ENCODE results near the gene MPZL1.

MPZL1 gene

DNA sequence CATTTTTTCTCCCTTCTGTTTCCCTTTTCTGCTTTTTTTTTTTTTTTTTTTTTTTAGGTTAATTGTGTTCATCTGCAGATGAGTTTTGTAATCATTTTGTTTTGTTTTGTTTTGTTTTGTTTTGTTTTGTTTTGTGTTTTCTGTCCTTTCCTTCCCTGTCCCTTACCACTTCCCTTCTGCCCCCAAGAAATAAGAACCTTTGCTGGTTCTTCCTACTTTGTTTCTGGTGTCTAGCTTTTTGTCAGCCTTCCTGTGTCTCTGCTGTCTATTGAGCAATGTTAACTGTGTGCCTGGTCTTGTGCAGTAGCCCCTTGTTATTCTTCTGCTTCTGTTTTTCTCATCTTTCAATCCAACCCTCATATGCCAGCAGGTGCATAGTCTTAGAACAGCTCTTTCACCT lies 46.0 kb downstream of the MPZL1 start:
- Mint-ChIP-seq H3K36me3 (ENCODE audit: low read depth) (peaks cover 57% of the 10 kb centered on the region), H3K4me1 (no peaks in the 10 kb centered on the region), H3K27me3 (ENCODE audit: low read depth, poor library complexity) (no peaks in the 10 kb centered on the region), H3K27ac (no peak overlapping the region), H3K9me3 (peaks cover 11% of the 10 kb centered on the region), H3K4me3 (no peak overlapping the region)
- TF ChIP-seq, protein P1, sequence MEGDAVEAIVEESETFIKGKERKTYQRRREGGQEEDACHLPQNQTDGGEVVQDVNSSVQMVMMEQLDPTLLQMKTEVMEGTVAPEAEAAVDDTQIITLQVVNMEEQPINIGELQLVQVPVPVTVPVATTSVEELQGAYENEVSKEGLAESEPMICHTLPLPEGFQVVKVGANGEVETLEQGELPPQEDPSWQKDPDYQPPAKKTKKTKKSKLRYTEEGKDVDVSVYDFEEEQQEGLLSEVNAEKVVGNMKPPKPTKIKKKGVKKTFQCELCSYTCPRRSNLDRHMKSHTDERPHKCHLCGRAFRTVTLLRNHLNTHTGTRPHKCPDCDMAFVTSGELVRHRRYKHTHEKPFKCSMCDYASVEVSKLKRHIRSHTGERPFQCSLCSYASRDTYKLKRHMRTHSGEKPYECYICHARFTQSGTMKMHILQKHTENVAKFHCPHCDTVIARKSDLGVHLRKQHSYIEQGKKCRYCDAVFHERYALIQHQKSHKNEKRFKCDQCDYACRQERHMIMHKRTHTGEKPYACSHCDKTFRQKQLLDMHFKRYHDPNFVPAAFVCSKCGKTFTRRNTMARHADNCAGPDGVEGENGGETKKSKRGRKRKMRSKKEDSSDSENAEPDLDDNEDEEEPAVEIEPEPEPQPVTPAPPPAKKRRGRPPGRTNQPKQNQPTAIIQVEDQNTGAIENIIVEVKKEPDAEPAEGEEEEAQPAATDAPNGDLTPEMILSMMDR (IDR thresholded peaks at IDR 0.05), result no peak
- no peak for DNase-seq

DNA sequence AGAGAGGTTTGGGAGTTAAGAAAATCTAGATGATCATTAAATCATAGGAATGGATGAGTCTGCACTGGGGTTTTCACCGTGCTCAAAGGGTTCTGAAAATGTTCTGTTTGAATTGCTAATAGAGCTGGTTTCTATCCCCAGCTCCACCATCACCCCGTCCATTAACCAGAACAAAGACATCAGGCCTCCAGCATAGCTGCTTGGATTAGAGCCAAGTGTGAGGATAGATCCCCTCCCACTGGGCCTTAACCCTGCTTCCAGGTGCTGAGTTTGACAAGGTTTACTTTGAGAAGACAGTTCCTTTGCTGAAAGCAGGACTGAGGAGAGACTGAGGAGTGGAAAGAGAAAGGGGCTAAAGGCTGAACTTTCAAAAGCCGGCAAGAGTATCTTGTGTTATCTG lies 48.3 kb downstream of the MPZL1 start:
- H3K27ac Mint-ChIP-seq, result no peak overlapping the region
- peaks cover 11% of the 10 kb centered on the region for H3K9me3 Mint-ChIP-seq
- H3K36me3 Mint-ChIP-seq (ENCODE audit: low read depth), result peaks cover 78% of the 10 kb centered on the region
- H3K4me1 Mint-ChIP-seq, result no peaks in the 10 kb centered on the region
- no peak overlapping the region for H3K4me3 Mint-ChIP-seq
- TF ChIP-seq, protein P1 (IDR thresholded peaks at IDR 0.05), result no peak
- no peaks in the 10 kb centered on the region for H3K27me3 Mint-ChIP-seq (ENCODE audit: low read depth, poor library complexity)
- no peak for DNase-seq

DNA sequence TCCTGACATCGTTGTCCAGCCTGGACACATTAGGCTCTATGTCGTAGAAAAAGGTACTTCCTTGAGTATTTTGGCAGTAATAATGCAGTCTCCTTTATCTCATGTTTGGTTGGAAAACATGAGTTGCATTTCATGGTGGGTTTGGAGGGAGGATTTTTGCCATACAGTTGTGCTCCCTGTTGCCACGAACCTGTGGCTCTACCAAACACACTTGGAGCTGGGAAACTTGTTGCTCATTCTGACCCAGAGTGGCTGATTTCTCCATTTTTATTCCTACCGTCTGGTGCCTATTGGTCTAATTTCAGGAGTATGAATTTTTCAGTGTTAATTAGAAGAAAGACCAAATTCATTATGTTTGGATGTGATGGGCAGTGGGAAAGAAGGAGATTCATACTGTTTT lies 50.7 kb downstream of the MPZL1 start:
- Mint-ChIP-seq H3K4me3 (no peak overlapping the region), H3K36me3 (ENCODE audit: low read depth) (peaks cover 96% of the 10 kb centered on the region), H3K27me3 (ENCODE audit: low read depth, poor library complexity) (no peaks in the 10 kb centered on the region), H3K4me1 (no peaks in the 10 kb centered on the region), H3K27ac (no peak overlapping the region), H3K9me3 (peaks cover 15% of the 10 kb centered on the region)
- DNase-seq, result no peak
- TF ChIP-seq, protein P1 (IDR thresholded peaks at IDR 0.05), result no peak

GRCh38 chr1:167773516-167773915 lies 51.7 kb downstream of the MPZL1 start:
- peaks cover 98% of the 10 kb centered on the region for H3K36me3 Mint-ChIP-seq (ENCODE audit: low read depth)
- no peak for DNase-seq
- no peaks in the 10 kb centered on the region for H3K27me3 Mint-ChIP-seq (ENCODE audit: low read depth, poor library complexity)
- peaks cover 21% of the 10 kb centered on the region for H3K9me3 Mint-ChIP-seq
- no peaks in the 10 kb centered on the region for H3K4me1 Mint-ChIP-seq
- no peak overlapping the region for H3K27ac Mint-ChIP-seq
- H3K4me3 Mint-ChIP-seq, result no peak overlapping the region
- TF ChIP-seq, protein P1 (IDR thresholded peaks at IDR 0.05), result no peak

GRCh38 chr1:167774710-167775109 lies 52.9 kb downstream of the MPZL1 start:
- no peak overlapping the region for H3K27ac Mint-ChIP-seq
- no peak for DNase-seq

DNA sequence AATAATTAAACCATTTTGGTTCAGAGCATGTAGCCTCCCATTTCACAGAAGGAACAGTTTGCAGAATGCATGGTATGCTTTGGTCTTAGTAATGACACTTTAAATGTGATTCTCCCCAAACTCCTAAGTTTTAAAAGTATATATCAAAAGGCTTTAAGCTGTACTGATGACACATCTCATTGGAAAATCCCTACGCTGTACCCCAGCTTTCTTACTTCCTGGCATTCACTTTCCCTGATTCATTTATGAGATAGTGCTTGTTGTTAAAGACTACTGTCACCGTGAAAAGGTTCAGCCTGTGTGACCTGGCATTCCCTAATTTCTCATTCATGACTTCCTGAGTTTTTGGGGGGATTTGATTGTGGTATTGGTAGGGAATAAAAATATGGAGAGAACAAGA lies 53.4 kb downstream of the MPZL1 start:
- H3K36me3 Mint-ChIP-seq (ENCODE audit: low read depth), result peaks cover 98% of the 10 kb centered on the region
- no peak overlapping the region for H3K27ac Mint-ChIP-seq
- peaks cover 31% of the 10 kb centered on the region for H3K9me3 Mint-ChIP-seq
- TF ChIP-seq, protein P1 (IDR thresholded peaks at IDR 0.05), result no peak
- H3K4me1 Mint-ChIP-seq, result no peaks in the 10 kb centered on the region
- DNase-seq, result no peak
- H3K4me3 Mint-ChIP-seq, result no peak overlapping the region
- H3K27me3 Mint-ChIP-seq (ENCODE audit: low read depth, poor library complexity), result no peaks in the 10 kb centered on the region

More at GRCh38 chr1:167774710-167775109, 52.9 kb downstream of the MPZL1 start:
- Mint-ChIP-seq H3K9me3 (peaks cover 29% of the 10 kb centered on the region), H3K4me3 (no peak overlapping the region), H3K4me1 (no peaks in the 10 kb centered on the region), H3K36me3 (ENCODE audit: low read depth) (peaks cover 98% of the 10 kb centered on the region), H3K27me3 (ENCODE audit: low read depth, poor library complexity) (no peaks in the 10 kb centered on the region)
- TF ChIP-seq, protein P1 (IDR thresholded peaks at IDR 0.05), result no peak
